ENCODE measurements around the gene EPAS1. TPM values are rescaled to one million over a fixed set of nuclear protein-coding genes. Genes with fewer than 3 reads are reported as not detected.
A peak's percentile ranks its signal among the peaks of the same experiment; 100 is the strongest.

The EPAS1 gene
- 10 to 100 TPM; 51.0 to 54.6 TPM for total RNA-seq

DNA sequence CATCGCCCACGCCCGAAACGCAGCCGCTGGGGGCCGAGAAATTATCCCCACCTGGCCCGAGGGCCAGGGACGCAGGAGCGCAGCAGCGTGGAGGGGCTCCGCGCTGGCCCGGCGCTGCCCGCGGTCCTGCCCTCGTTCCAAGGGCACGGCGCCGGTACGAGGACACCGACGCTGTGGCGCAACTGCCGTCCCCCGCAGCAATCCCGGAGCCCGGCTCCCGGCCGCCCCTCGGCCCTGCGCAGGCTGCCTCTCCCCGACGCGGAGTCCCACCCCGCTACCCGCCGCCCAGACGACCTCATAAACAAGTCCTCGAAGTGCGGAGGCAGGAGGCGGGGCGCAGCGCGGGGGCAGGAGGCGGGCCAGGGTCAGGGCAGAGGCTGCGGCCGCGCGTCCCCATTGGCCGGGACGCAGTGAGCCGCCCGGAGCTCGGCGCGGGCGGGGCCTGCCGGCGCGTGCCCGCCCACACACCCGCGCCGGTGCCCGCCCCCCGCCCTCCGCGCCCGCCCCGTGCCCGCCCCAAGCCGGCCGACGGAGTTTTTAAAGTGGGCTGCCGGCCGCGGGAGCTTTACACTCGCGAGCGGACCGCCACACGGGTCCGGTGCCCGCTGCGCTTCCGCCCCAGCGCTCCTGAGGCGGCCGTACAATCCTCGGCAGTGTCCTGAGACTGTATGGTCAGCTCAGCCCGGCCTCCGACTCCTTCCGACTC is at the start of gene EPAS1:
TSS of gene EPAS1 (plus strand) at position 568 of the 706 bp plus-strand sequence. CDS start 505 bp downstream, outside the sequence.
- DNase-seq: peak; percentile 89
- Mint-ChIP-seq H3K27ac (peak within 1 kb of the TSS; percentile 68), H3K4me1 (ENCODE audit: low read depth) (peaks cover 20% of the 10 kb centered on the region), H3K36me3 (no peaks in the 10 kb centered on the region), H3K9me3 (no peaks in the 10 kb centered on the region), H3K4me3 (peak within 1 kb of the TSS; percentile 84), H3K27me3 (peaks cover 50% of the 10 kb centered on the region)
- ChIA-PET POLR2A (interaction anchor here (0.6 to 1.8 kb wide), 3 partner anchors 55 to 67 kb away, joined by 3 to 9 read pairs (median 5); no protein-coding TSS in a partner anchor), CTCF (interaction anchor here (0.7 to 1.1 kb wide), 4 partner anchors 68 to 234 kb away, joined by 3 to 8 read pairs (median 5); no protein-coding TSS in a partner anchor)
- intact Hi-C loops (cut with micrococcal nuclease): loop anchor here (2.0 to 5.0 kb wide), 5 partner anchors 55 to 286 kb away; no protein-coding TSS in a partner anchor

- ChIA-PET POLR2A (no interaction called here), CTCF (interaction anchor here (2.1 kb wide), 1 partner anchor 18 kb away, joined by 4 read pairs; no protein-coding TSS in a partner anchor)
- Mint-ChIP-seq H3K4me3 (no peak overlapping the region), H3K4me1 (ENCODE audit: low read depth) (no peaks in the 10 kb centered on the region), H3K27me3 (no peaks in the 10 kb centered on the region), H3K9me3 (peaks cover 9% of the 10 kb centered on the region), H3K27ac (no peak overlapping the region), H3K36me3 (no peaks in the 10 kb centered on the region)
- intact Hi-C loops (cut with micrococcal nuclease): no loop called here
- no peak for DNase-seq
These were observed 49.0 kb upstream of the EPAS1 start for GRCh38 chr2:46248171-46248570.

GRCh38 chr2:46249654-46250053 is 47.6 kb upstream of the EPAS1 start:
- ChIA-PET POLR2A (no interaction called here), CTCF (interaction anchor here (0.9 to 2.1 kb wide), 2 partner anchors 20 to 187 kb away, joined by 3 to 4 read pairs; no protein-coding TSS in a partner anchor)
- H3K9me3 Mint-ChIP-seq: peaks cover 9% of the 10 kb centered on the region
- H3K36me3 Mint-ChIP-seq: no peaks in the 10 kb centered on the region
- no peak for DNase-seq
- H3K4me1 Mint-ChIP-seq (ENCODE audit: low read depth): no peaks in the 10 kb centered on the region
- intact Hi-C loops (cut with micrococcal nuclease): no loop called here
- H3K27me3 Mint-ChIP-seq: no peaks in the 10 kb centered on the region
- H3K27ac Mint-ChIP-seq: no peak overlapping the region
- no peak overlapping the region for H3K4me3 Mint-ChIP-seq

- ChIA-PET CTCF (interaction anchor here (0.7 kb wide), 1 partner anchor 52 kb away, joined by 3 read pairs; no protein-coding TSS in a partner anchor), POLR2A (no interaction called here)
- Mint-ChIP-seq H3K9me3 (no peaks in the 10 kb centered on the region), H3K27me3 (no peaks in the 10 kb centered on the region), H3K4me3 (no peak overlapping the region), H3K4me1 (ENCODE audit: low read depth) (no peaks in the 10 kb centered on the region), H3K27ac (no peak overlapping the region), H3K36me3 (no peaks in the 10 kb centered on the region)
- intact Hi-C loops (cut with micrococcal nuclease): no loop called here
- no peak for DNase-seq
These were observed 44.1 kb upstream of the EPAS1 start for GRCh38 chr2:46252891-46253659.

DNA sequence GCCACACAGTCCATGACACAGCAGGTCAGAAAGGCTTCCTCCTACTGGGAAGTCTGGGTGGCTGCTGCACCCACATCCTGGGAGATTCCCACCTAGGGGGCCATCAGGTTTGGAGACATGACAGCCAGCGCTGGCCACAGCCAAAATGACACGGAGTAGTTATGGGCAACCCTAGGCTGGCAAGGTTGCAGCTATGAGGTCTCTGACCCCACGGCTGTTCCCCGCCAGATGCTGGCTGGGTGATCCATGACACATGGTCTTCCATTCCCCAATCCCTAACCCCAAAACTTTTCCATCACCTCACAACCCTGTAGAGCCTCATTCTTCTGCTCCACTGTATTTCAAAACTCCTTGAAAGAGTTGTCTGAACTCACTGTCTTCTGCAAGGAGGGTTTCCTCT is 42.7 kb upstream of the EPAS1 start:
- H3K27ac Mint-ChIP-seq: no peak overlapping the region
- H3K27me3 Mint-ChIP-seq: no peaks in the 10 kb centered on the region
- H3K9me3 Mint-ChIP-seq: no peaks in the 10 kb centered on the region
- intact Hi-C loops (cut with micrococcal nuclease): no loop called here
- no peaks in the 10 kb centered on the region for H3K4me1 Mint-ChIP-seq (ENCODE audit: low read depth)
- no peaks in the 10 kb centered on the region for H3K36me3 Mint-ChIP-seq
- H3K4me3 Mint-ChIP-seq: no peak overlapping the region
- CTCF ChIA-PET: no interaction called here
- DNase-seq: no peak
- POLR2A ChIA-PET: no interaction called here

- Mint-ChIP-seq H3K27ac (no peak overlapping the region), H3K4me3 (no peak overlapping the region), H3K9me3 (no peaks in the 10 kb centered on the region), H3K4me1 (ENCODE audit: low read depth) (no peaks in the 10 kb centered on the region), H3K27me3 (no peaks in the 10 kb centered on the region), H3K36me3 (no peaks in the 10 kb centered on the region)
- DNase-seq: no peak
- intact Hi-C loops (cut with micrococcal nuclease): no loop called here
- CTCF ChIA-PET: interaction anchor here (0.8 kb wide), 1 partner anchor 194 kb away, joined by 3 read pairs; no protein-coding TSS in a partner anchor
- POLR2A ChIA-PET: no interaction called here
These were observed 40.6 kb upstream of the EPAS1 start for GRCh38 chr2:46256563-46257142.

DNA sequence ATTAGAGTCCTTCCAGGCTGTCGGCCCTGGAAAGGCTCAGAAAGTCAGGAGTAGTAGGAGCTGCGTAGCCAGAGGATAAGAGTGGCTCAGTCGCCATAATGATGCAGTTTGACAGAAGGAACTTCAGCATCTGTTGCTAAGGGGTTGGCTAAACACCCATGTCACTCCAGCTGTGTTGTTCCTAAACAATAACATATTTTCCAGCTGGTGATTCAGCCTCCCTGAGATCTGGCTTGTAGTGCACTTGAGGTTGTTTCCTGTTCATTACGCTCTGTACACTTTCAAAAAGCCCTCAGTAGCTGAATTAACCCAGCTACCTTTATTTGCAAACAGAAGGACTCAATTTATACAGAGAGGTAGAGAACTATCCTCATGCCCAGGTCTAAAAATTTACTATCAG is 39.7 kb upstream of the EPAS1 start:
- H3K4me3 Mint-ChIP-seq: no peak overlapping the region
- CTCF ChIA-PET: interaction anchor here (0.7 kb wide), 1 partner anchor 68 kb away, joined by 3 read pairs; no protein-coding TSS in a partner anchor
- no peaks in the 10 kb centered on the region for H3K36me3 Mint-ChIP-seq
- no peak overlapping the region for H3K27ac Mint-ChIP-seq
- intact Hi-C loops (cut with micrococcal nuclease): no loop called here
- H3K27me3 Mint-ChIP-seq: no peaks in the 10 kb centered on the region
- DNase-seq: no peak
- no peaks in the 10 kb centered on the region for H3K4me1 Mint-ChIP-seq (ENCODE audit: low read depth)
- POLR2A ChIA-PET: no interaction called here
- no peaks in the 10 kb centered on the region for H3K9me3 Mint-ChIP-seq

GRCh38 chr2:46257980-46258379 is 39.2 kb upstream of the EPAS1 start:
- H3K27ac Mint-ChIP-seq: no peak overlapping the region
- no peak for DNase-seq
- no peak overlapping the region for H3K4me3 Mint-ChIP-seq
- H3K36me3 Mint-ChIP-seq: no peaks in the 10 kb centered on the region
- H3K27me3 Mint-ChIP-seq: no peaks in the 10 kb centered on the region
- CTCF ChIA-PET: interaction anchor here (0.7 kb wide), 1 partner anchor 68 kb away, joined by 3 read pairs; no protein-coding TSS in a partner anchor
- no peaks in the 10 kb centered on the region for H3K4me1 Mint-ChIP-seq (ENCODE audit: low read depth)
- intact Hi-C loops (cut with micrococcal nuclease): no loop called here
- no peaks in the 10 kb centered on the region for H3K9me3 Mint-ChIP-seq
- POLR2A ChIA-PET: no interaction called here

DNA sequence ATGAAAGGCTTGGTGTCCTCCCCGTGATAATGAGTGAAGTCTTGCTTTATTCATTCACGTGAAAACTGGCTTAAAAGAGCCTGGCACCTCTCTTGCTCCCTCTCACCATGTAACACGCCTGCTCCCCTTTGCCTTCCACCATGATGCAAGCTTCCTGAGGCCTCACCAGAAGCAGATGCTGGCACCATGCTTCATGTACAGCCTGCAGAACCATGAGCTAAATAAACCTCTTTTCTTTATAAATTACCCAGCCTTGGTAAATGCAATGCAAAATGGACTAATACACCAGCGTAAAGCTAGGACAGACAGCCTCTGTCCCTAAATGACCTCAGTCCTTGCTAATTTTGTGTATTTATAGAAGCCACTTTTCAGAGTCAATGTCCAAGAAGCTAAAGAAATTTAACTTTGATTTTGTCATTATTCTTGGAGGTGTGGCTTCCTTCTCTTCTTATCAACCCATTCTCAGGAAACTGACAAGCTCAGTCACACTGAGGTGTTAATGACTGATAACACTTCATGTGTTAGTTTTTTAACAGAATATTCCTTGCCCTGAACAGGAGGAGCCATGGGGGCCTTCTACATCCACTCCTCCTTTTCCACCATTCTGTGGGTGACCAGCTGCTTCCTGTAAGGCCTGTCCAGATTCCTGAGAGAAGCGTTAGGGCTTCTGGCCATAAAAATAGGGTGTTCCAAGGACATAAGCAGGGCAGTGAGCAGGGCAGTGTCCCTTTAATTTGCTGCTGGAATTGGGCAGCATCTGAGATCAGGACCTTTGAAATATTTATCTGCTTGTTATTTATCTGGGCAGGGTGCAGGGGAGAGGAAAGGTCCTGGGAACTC is 38.0 kb upstream of the EPAS1 start:
- CTCF ChIA-PET: no interaction called here
- Mint-ChIP-seq H3K4me1 (ENCODE audit: low read depth) (no peaks in the 10 kb centered on the region), H3K36me3 (no peaks in the 10 kb centered on the region), H3K4me3 (no peak overlapping the region), H3K27ac (no peak overlapping the region), H3K27me3 (no peaks in the 10 kb centered on the region), H3K9me3 (no peaks in the 10 kb centered on the region)
- no peak for DNase-seq
- POLR2A ChIA-PET: no interaction called here
- intact Hi-C loops (cut with micrococcal nuclease): no loop called here

DNA sequence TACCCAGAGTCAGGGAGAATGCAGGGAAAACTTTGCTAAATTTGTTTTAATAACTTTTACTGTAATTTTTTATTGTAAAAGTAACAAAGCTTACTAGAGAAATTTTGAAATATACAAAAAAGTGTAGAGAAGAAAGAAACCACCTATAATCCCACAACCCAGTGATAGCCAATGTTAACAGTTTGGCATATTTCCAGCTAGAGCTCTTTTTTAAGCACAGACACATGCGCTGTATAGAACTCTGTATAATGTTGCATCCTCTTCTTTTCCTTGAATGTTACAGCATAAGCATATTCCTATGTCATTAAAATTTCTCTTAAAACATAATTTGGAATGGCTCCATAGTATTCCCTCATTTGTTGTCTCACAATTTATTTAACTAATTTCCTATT is 37.4 kb upstream of the EPAS1 start:
- no peaks in the 10 kb centered on the region for H3K9me3 Mint-ChIP-seq
- intact Hi-C loops (cut with micrococcal nuclease): no loop called here
- DNase-seq: no peak
- CTCF ChIA-PET: no interaction called here
- H3K27me3 Mint-ChIP-seq: no peaks in the 10 kb centered on the region
- H3K27ac Mint-ChIP-seq: no peak overlapping the region
- POLR2A ChIA-PET: no interaction called here
- no peaks in the 10 kb centered on the region for H3K4me1 Mint-ChIP-seq (ENCODE audit: low read depth)
- H3K4me3 Mint-ChIP-seq: no peak overlapping the region
- H3K36me3 Mint-ChIP-seq: no peaks in the 10 kb centered on the region

GRCh38 chr2:46260305-46260704 is 36.9 kb upstream of the EPAS1 start:
- CTCF ChIA-PET: no interaction called here
- intact Hi-C loops (cut with micrococcal nuclease): no loop called here
- Mint-ChIP-seq H3K36me3 (no peaks in the 10 kb centered on the region), H3K4me3 (no peak overlapping the region), H3K9me3 (no peaks in the 10 kb centered on the region), H3K27me3 (no peaks in the 10 kb centered on the region), H3K27ac (no peak overlapping the region), H3K4me1 (ENCODE audit: low read depth) (no peaks in the 10 kb centered on the region)
- POLR2A ChIA-PET: no interaction called here
- no peak for DNase-seq

All from activated CD4-positive, alpha-beta memory T cell treated with anti-CD3 and anti-CD28 coated beads for 36 hours (primary cell).